Fibroblast of lung (primary cell): ENCODE results near the gene NTMT1.

Experiments used
- EZH2 ChIP-seq: IDR thresholded peaks from 2 replicates; pipeline ENCODE4 v1.5.1; 2012; ENCODE audit warnings: low read length, control low read depth, mild to moderate bottlenecking; ENCODE audit errors: missing control alignments
- TF ChIP-seq, protein P1 (sequence below), 2 donors: IDR thresholded peaks in 1 of 2; conservative IDR thresholded peaks in 1 of 2; 1 replicate in 1 of 2; 2 replicates in 1 of 2; pipeline ENCODE4 v1.5.1; 2011 to 2012; ENCODE audit warnings: low read length in 2 of 2, control low read depth in 1 of 2, inconsistent platforms in 1 of 2, low read depth in 1 of 2, mild to moderate bottlenecking in 1 of 2

DNA sequence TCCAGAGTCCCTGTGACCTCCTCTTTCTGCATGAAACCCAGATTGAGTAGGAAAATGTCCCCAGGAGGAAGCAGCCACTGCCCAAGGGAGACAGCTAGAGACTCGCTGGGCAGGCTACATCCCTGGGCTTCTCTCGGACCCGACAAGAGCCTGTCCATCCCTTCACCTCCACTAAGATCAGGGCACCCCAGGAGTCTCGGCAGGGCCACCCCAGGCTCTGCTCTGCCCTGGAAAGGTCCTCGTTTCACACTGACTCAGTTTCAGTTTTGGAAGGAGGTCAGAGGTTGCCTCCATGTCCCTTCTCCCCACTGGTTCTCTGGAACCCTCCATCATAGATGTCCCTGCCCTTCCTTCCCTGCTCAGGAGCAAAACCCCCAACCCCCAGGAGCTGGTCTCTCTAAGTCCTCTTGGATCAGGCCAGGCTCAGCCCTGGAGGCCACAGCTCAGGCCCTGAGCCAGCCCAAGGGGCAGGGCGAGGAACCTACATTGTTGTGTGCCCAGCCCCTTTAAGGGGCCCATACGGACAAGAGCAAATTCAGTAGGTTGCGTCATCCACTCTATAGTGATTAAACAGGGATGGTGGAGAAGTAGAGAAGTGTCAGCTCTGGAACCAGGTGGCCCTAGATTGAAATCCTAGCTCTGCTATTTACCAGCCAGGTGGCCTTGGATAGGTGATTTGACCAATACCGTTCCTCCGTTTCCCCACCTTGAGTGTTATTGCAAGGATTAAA is 42.5 kb upstream of the NTMT1 start:
- TF ChIP-seq, protein P1, sequence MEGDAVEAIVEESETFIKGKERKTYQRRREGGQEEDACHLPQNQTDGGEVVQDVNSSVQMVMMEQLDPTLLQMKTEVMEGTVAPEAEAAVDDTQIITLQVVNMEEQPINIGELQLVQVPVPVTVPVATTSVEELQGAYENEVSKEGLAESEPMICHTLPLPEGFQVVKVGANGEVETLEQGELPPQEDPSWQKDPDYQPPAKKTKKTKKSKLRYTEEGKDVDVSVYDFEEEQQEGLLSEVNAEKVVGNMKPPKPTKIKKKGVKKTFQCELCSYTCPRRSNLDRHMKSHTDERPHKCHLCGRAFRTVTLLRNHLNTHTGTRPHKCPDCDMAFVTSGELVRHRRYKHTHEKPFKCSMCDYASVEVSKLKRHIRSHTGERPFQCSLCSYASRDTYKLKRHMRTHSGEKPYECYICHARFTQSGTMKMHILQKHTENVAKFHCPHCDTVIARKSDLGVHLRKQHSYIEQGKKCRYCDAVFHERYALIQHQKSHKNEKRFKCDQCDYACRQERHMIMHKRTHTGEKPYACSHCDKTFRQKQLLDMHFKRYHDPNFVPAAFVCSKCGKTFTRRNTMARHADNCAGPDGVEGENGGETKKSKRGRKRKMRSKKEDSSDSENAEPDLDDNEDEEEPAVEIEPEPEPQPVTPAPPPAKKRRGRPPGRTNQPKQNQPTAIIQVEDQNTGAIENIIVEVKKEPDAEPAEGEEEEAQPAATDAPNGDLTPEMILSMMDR (conservative IDR thresholded peaks at IDR 0.05 in 1 of 2, IDR thresholded peaks at IDR 0.05 in 1 of 2; ENCODE audit: low read depth in 1 of 2, low read length in 2 of 2): no peak
- no peak for TF ChIP-seq EZH2
